HG03108 (cell line): ENCODE results near the gene TMEM174.
"Not testable (repeated sequence)": the region's sequence is repeated elsewhere in the genome, so short reads cannot be mapped to it uniquely, and the experiment has no call there.

Experiments
- ATAC-seq: cut with Tn5 transposase; IDR thresholded peaks from one replicate; pipeline ENCODE4 v1.9.1; 2021; ENCODE audit warnings: moderate library complexity; ENCODE audit not compliant: unreplicated experiment

Gene TMEM174

DNA sequence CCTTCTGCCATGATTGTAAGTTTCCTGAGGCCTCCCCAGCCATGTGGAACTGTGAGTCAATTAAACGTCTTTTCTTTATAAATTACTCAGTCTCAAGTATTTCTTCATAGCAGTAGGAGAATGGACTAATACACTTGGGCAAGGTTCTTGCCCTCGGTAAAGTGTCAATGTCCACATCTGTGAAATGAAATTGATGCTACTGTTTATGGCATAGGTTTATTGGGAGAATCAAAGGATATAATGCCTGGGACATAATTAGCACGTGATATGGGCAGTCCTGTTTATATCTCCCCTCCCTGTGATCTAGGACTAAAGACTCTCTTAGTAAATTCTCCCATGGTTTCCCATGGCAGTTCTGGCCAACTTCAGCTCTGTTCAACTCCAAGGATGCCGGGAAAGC lies 19.4 kb downstream of the TMEM174 start:
- ATAC-seq: no peak

DNA sequence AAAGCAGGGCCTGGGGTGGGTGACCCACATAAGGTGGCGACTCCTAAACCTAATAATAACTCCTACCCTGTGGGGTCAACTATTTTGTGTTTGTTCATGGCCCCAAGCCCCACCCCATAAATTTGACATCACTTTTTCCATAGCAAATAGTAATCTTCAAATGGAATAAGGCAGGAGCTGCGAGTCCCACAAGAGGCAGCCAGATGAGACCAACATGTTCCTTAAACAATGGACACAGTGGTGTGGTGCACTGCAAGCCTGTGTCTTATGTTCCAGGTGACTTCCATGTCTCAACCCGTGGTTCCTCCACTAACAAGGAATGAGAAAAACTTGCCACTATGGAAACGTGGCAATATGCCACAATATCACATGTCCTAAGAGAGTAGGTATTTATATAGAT lies 20.6 kb downstream of the TMEM174 start:
- no peak for ATAC-seq

DNA sequence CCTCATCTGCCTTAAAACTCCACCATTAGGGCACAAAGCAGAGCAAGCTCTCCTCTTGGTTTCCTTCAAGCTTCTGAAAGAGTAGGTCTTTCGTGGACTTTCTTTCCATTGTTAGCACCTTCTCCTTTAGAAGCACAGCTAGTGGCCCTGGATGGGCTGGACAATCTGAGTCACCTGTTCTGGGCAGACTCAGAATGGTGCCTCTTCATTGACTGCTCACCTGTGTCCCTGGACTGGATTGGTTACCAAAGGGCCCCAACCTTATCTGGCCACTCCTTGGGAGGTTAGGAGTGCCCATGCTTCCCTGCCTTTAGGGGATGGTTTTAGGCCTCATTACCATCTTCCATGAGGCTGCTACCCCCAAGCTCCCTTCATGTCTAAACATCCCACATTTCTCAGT lies 23.2 kb downstream of the TMEM174 start:
- ATAC-seq: no peak

DNA sequence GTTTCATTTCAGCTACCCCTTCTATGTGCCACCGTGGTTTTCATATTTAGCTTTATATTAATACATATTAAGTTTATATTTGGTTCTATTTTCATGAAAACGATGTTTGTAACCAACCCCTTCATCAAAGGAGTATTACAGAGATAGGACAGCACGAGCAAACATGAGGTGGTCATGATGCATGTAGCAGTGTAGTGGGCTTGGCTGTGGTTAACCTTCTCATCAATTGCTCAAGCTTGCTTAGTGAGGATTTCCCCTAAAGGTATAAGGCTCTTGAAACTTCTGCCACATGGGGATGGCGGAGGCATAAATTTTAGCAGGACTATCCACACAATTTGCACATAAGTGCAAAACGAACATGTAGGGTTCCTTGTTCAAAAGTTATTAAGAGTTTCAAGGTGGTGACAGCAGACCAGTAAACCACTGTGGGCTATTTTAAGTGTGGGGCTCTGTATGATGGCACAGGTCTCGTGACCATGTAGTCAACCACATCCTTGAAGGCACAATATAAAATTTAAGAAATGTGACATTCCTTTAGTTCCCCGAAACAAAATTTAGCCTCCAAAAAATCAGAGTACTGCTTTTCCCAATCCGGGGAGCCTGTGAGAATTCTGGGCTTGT lies 24.8 kb downstream of the TMEM174 start:
- no peak for ATAC-seq

DNA sequence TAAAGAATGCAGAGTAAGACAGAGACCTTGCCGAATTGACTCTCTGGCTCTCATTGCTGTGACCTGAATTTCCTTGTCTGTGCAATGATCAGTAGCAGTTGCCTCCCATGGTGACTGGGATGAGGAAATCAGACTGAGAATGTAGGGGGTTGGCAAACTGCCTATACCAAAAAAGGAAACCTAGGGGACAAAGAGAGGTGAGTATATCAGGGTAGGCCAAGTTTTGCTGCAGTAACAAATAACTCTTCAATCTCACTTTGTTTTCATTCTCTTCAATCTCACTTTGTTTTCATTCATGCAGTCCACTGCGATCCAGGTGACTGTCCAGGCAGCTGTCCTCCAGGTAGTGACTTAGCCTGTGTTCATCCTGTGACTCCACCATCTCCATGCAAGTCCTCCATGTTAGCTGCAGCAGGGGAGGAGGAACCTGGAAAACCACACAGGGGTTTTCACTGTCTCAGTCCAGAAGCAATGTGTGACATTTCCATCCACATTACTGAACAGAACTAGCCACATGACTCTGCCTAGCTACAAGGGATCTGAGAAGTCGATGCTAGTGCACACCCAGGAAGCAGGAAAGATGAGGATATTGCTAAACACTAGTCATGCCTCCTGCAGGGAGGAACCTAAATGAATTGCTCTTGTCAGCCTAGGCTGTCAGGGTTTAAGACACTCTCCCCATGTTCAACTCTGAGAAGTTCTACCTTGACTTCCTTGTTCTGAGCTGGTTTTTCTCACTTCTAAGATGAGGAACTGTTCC lies 26.0 kb downstream of the TMEM174 start:
- ATAC-seq: no peak

DNA sequence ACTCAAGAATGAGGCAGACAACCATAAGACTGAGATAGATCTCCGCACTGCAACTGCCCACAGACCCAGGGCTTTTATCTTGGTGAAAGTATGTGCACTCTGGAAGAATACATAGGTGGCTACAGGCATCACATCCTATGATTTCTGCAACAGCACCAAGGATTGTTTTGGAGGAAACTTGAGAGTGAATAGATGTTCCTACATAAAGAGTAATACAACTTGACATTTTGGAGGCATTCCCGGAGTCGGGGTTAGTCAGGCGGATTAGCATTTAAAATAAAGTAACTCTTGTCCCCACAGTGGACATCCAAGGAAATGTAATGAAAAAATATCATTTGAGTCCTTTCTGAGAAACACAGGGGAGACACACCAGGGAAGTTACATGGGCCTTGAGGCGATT lies 26.7 kb downstream of the TMEM174 start:
- ATAC-seq: no peak

DNA sequence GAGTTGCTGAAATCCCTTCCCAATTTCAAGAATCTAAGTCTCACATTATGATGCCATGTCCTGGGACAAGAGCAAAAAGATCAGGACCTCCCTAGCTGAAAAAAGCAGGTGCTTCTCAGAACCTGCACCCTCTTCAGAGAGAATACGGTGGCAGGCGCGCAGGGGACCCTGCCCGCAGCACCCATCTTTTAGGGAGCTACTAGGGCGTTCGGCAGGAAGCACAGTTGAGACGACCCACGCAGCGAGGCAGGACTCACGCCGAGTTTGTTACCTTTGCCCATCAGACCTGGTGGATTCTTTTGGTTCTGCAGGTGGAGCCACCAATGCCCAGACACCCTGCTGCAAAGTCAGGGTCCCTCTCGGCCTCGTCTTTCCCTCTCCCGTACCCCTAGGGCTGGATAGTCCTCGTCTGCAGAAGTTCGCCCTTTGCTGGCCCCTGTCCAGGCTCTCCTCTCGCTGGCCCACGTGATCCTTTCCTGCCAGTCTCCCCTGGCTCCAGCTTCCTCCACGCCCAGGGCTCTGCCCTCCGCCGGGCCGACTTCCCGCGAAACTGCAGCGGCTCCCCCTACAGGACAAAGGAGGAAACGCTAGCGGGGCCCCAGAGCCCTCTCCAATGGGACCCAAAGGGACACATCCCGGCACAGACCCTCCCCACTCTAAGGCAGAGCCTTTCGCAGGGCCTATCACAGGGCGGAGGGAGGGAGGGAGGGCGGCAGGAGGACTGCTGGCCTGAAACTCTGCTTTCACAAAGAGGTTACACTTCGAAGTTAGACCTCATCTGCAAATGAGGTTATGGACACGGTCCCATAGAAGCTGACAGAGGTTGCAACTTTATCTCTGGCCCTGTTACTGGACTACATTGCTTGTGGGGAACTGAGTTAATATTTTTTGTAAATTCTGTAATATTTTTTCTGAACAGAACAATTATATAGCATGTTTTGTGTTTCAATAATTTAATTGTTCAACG lies 28.8 kb downstream of the TMEM174 start:
- ATAC-seq: peak; percentile 74

DNA sequence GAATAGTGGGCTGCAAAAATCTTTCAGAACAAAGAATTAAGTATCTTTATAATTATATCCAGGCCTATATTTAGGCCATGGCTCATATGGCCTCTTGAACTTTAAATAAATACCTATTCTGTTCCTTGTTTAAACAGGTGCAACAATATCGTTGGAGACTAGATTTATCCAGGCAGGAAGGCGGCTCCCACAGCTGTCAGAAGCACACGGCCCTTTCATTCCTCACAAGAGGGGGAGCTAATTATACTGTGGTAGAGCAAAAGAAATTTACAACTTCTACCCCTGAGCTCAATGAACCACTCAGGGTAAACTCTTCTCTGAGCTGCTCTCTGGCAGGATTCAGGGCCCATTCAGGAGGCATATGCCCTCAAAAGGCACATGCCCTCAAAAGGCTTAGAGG lies 31.3 kb downstream of the TMEM174 start:
- ATAC-seq: no peak

DNA sequence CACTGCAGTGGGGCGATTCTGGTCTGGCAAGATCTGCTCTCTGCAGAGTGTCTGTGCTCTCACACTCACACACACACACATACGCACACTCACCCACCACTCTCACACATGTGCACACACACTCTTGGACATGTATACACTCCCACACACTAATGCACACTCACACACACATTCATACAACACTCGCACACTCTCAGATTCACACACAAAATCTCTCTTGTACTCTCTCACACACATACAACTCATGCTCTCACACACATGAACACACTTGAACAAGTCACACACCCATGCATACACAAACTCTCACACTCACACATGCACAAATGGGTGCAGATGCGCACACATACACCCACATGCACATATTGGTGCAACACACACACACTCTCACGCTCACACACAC lies 31.7 kb downstream of the TMEM174 start:
- no peak for ATAC-seq

DNA sequence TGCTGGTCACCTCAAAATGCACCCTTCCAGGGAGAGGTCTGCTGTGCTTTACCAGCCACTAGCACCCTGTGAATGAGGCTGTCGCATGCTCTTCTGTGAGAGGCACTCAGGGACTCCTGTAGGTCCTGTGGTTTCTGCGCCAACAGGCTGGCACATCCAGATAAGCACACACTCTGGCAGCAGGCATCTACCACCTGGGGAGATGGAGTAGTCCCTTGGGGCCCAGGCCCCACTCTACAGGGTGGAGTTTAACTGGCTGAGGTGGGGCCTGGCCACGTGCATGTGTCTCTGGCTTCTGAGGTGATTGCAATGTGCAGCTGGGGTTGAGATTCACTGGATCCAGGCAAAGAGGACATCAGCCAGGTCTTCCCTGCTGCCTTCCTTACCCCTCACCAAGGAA lies 32.3 kb downstream of the TMEM174 start:
- ATAC-seq: no peak

DNA sequence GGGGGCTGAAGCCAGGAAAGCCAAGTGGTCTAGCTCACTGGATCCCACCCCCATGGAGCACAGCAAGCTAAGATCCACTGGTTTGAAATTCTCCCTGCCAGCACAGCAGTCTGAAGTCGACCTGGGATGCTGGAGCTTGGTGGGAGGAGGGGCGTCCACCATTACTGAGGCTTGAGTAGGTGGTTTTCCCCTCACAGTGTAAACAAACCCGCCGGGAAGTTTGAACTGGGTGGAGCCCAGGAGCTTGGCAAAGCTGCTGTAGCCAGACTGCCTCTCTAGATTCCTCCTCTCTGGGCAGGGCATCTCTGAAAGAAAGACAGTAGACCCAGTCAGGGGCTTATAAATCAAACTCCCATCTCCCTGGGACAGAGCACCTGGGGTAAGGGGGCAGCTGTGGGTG lies 34.2 kb downstream of the TMEM174 start:
- ATAC-seq: not testable (repeated sequence)

DNA sequence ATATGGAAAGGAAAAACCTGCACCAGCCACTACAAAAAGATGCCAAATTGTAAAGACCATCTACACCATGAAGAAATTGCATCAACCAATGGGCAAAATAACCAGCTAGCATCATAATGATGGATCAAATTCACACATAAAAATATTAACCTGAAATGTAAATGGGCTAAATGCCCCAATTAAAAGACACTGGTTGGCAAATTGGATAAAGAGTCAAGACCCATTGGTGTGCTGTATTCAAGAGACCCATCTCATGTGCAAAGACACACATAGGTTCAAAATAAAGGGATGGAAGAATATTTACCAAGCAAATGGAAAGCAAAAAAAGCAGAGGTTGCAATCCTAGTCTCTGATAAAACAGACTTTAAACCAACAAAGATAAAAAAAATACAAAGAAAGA lies 36.1 kb downstream of the TMEM174 start:
- not testable (repeated sequence) for ATAC-seq

DNA sequence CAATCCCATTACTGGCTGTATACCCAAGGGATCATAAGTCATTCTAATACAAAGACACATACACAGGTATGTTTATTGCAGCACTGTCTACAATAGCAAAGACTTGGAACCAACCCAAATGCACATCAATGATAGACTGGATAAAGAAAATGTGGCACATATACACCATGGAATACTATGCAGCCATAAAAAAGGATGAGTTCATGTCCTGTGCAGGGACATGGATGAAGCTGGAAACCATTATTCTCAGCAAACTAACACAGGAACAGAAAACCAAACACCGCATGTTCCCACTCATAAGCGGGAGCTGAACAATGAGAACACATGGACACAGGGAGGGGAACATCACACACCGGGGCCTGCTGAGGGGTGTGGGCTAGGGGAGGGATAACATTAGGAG lies 39.7 kb downstream of the TMEM174 start:
- not testable (repeated sequence) for ATAC-seq

DNA sequence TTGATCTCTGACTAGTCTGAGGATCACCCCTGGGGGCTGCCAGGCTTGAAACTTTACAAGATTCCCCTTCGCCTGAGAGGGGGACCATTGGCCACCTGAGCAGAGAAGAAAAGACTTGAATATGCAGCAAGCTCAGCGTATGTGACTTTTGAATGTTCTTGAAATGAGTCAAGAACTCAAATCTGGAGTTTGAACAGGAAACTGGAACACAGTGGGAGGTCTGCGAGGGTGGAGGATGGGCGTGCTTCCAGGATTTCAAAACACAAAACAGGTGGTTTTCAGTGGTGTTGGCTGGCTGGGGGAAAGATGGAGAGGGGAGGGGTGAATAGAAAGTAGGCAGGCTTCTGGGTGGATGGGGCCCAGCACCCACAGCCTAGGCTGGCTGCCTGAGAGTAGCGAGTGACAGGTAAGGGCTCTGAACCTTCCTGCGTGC lies 40.6 kb downstream of the TMEM174 start:
- ATAC-seq: no peak

DNA sequence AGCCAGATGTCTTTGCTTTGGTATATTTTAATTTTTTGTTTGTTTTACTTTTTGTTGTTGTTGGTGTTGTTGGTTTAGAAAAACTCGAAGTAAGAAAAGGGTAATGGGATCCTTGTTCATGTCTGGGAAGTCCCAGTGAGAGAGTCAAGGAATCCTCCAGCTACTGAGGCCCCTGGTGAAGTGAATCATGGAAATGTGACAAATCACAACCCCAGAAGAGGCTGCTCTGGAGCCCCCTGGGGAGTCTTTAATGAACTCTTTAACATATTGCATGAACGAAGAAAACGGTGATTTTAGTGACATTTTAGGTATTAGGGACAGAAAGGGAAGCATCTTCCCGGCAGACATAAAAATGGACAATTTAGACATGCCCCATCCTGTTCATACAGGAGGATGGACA lies 41.3 kb downstream of the TMEM174 start:
- ATAC-seq: no peak

DNA sequence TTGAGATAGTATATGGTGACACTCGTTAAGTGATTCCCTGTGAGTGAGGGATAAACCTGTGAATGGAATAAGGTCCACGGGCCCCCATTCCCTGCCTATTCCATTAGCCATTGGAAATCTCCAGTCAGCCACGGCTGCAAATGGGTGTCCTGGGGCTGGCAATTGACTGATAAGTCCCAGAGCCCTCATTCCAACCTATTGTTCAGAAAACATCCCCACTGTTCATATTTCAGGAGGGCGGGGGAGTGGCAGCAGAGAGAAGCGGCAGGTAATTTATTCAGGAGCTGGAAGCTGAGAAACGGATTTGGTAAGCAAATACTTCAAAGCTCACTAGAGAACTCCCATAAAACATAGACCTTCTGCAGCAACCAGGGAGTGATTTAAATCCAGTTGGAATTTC lies 42.0 kb downstream of the TMEM174 start:
- ATAC-seq: no peak

DNA sequence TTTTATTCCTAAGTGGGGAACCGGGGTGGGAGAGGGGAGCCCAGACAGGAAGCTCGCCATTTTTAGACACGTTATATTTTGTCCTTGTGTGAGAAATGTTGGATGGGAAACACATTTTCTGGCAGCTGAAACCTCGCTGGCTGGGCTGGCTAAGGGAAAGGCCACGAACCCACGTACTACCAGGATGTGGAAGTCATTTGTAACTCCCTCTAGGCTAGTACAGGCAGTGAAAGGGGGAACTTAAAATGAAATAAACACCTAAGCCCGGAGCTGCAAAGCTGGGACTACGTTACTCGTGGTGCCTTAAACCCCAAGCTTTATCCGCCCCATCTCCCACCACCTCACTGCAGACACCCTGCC lies 42.5 kb downstream of the TMEM174 start:
- ATAC-seq: no peak

DNA sequence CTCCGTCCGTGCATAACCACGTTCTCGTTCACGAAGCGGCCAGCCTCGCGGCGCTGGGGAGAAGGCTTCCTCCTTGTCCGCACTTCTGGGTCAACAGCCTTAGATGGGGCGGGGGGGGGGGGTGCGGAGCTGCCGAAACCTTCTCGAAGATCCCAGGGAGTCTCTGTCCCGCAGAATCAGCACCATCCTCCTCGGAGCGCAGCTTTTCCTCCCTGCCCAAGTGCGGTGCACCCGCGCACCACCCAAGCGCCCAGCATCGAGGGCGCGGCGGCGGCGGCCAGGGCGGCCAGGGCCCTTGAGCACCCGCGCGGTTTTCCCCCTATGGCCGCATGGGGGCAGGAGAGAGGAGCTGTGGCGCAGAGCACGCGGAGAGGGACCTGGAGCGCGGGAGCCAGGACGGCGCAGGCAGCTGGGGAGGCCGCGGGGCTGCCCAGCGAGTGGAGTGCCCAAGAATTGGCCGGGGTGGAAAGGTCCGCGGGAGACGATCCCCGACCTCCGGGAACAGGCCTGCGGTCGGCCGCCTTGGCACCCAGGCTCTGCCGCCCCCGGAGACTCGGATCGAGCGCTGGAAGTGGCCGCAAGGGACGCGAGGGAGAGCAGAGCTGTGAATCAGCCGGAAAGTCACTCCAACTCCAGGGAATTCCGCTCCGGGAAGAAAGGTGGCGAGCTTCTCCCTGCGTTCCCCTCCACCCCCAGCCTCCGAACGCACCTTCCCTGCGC lies 43.1 kb downstream of the TMEM174 start:
- ATAC-seq: no peak

DNA sequence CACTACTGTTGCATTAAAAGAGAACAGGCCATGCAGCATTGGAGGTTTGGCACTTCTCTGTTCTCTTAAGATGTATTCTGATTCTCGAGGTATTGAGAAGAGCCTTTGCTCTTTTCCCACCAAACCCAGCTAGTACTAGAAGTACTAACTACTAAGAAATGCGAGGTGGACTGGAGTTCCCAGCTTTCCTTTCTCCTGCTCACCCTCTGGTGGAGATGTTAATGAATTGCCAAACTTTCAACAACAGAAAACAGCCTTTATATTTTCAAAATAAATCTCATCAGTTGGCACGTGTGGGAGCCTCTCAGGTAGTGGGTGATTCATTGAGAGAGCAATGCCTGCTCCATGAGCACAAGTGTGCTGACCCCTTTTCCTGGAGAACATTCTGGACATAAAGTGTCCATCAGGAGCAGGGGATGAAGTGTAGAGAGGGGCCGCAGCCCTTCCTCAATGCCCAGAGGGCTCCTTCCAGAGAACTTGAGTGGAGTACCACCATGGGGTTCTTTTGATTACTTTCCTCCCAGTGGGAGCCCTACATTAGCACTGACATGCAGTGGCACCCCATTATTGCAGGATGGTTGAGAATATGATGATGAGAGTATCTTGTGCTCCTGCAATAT lies 45.7 kb downstream of the TMEM174 start:
- no peak for ATAC-seq

DNA sequence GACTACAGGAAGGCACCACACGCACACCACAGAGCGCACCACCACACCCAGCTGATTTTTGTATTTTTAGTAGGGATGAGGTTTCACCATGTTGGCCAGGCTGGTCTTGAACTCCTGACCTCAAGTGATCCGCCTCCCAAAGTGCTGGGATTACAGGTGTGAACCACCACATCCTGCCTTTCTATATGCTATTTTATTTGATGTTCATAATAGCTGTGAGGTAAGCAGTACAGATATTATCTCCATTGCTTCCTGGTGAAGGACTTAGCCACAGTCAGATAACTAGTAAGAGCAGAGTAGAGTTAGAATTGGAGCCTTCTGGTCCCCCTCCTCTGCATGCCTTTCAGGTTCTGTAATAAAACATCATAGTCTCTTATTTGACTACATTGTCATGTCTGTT lies 46.3 kb downstream of the TMEM174 start:
- ATAC-seq: not testable (repeated sequence)

DNA sequence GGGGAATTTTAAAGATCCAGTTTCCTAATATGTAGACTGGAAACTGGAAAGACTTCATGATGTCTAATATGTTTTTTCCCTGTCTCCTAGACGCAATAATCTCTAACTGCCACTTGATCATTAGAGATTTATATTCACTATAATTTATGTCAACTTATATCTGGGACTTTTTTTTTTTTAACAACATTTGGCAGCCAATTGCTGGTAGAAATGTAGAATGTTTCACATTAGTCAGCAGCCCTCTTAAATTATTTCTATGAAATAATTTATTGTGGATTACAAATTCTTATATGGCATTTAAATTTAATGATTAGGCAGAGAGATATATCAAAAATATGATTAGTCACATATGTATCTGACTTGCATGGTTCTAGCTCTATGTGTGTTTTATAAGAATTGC lies 48.2 kb downstream of the TMEM174 start:
- ATAC-seq: no peak
